HepG2 (cell line): ENCODE results near the gene TMUB1. TPM values are rescaled to one million over a fixed set of nuclear protein-coding genes. Genes with fewer than 3 reads are reported as not detected.

ENCODE experiments used
- AGO2 ChIP-seq: fragments of 200-400 bp; formaldehyde crosslinking; optimal IDR thresholded peaks from 2 replicates; pipeline ENCODE3; 2017; ENCODE audit warnings: mild to moderate bottlenecking, low read depth, low read length, moderate library complexity
- ATF1 ChIP-seq: IDR thresholded peaks from 2 replicates; pipeline ENCODE4 v1.6.1; 2016; ENCODE audit warnings: mild to moderate bottlenecking, control low read depth
- DMAP1 ChIP-seq: IDR thresholded peaks from 2 replicates; pipeline ENCODE4 v1.6.1; 2016
- MTF2 ChIP-seq: sonication (generic); formaldehyde crosslinking; IDR thresholded peaks from 2 replicates; pipeline ENCODE4 v1.5.0; 2020; ENCODE audit warnings: missing genetic modification reagents, borderline replicate concordance
- MYC ChIP-seq: sonication (generic); formaldehyde crosslinking; IDR thresholded peaks from 2 replicates; pipeline ENCODE4 v1.9.0; 2021; ENCODE audit warnings: missing genetic modification reagents, borderline replicate concordance
- NFE2 ChIP-seq: sonication (generic); formaldehyde crosslinking; IDR thresholded peaks from 2 replicates; pipeline ENCODE4 v1.4.0; 2020; ENCODE audit warnings: missing genetic modification reagents
- NR2C2 ChIP-seq: sonication (generic); formaldehyde crosslinking; IDR thresholded peaks from 2 replicates; pipeline ENCODE4 v1.4.0; 2020; ENCODE audit warnings: missing genetic modification reagents, mild to moderate bottlenecking, moderate library complexity, borderline replicate concordance
- PITX1 ChIP-seq: sonication (generic); formaldehyde crosslinking; IDR thresholded peaks from 2 replicates; pipeline ENCODE4 v1.5.1; 2020; ENCODE audit warnings: mild to moderate bottlenecking, missing genetic modification reagents
- REL ChIP-seq: sonication (generic); formaldehyde crosslinking; conservative IDR thresholded peaks from 2 replicates; pipeline ENCODE4 v1.8.0; 2022; ENCODE audit warnings: mild to moderate bottlenecking, missing genetic modification reagents, moderate library complexity
- TCF7L2 ChIP-seq: IDR thresholded peaks from 2 replicates; pipeline ENCODE4 v1.6.1; 2011; ENCODE audit warnings: mild to moderate bottlenecking, low read depth, low read length, moderate library complexity
- TEAD2 ChIP-seq: sonication (generic); formaldehyde crosslinking; IDR thresholded peaks from 2 replicates; pipeline ENCODE4 v1.9.0; 2021; ENCODE audit warnings: missing genetic modification reagents
- TRIM24 ChIP-seq: sonication (generic); formaldehyde crosslinking; IDR thresholded peaks from 2 replicates; pipeline ENCODE4 v1.8.0; 2022; ENCODE audit warnings: mild to moderate bottlenecking, missing genetic modification reagents
- ZBTB21 ChIP-seq: sonication (generic); formaldehyde crosslinking; IDR thresholded peaks from 2 replicates; pipeline ENCODE4 v1.4.0; 2020; ENCODE audit warnings: missing genetic modification reagents
- ZNF841 ChIP-seq: sonication (generic); formaldehyde crosslinking; IDR thresholded peaks from 2 replicates; pipeline ENCODE4 v1.8.1; 2023; ENCODE audit warnings: missing genetic modification reagents, borderline replicate concordance
- ZSCAN9 ChIP-seq: IDR thresholded peaks from 2 replicates; pipeline ENCODE4 v1.6.1; 2016; ENCODE audit warnings: borderline replicate concordance
- polyA plus RNA-seq, 8 experiments: library from polyadenylated mRNA; depleted of rRNA in 3 of 8; stranded (reverse) in 7 of 8; unstranded in 1 of 8; fragments of >200 nt; fragmentation: Illumina TruSeq in 4 of 8; extraction: Trizol in 4 of 8; gene quantifications; 2 replicates each; pipeline versions ENCODE4 v1.2.1 to v1.2.3, GENCODE V29; 2011 to 2016; ENCODE audit warnings: low read depth in 4 of 8, missing spikeins in 1 of 8, mixed read lengths in 1 of 8; ENCODE audit not compliant: insufficient read depth in 1 of 8
- total RNA-seq, 5 experiments: library from RNA; depleted of rRNA; stranded (reverse); fragments of >200 nt; fragmentation: Illumina TruSeq; extraction: Trizol; gene quantifications; 2 replicates each; pipeline ENCODE4 v1.2.3, GENCODE V29; 2016; ENCODE audit warnings: low read depth in 1 of 5
- TF ChIP-seq, protein P1 (sequence below): sonication (generic); formaldehyde crosslinking; IDR thresholded peaks from 2 replicates; pipeline ENCODE4 v1.8.1; 2022; ENCODE audit warnings: mild to moderate bottlenecking, missing genetic modification reagents
- TF ChIP-seq, protein P2 (sequence below): sonication (generic); formaldehyde crosslinking; IDR thresholded peaks from 2 replicates; pipeline ENCODE4 v1.4.0; 2020; ENCODE audit warnings: missing genetic modification reagents
- TF ChIP-seq, protein P3 (sequence below): sonication (generic); formaldehyde crosslinking; IDR thresholded peaks from 2 replicates; pipeline ENCODE4 v1.5.0; 2020; ENCODE audit warnings: missing genetic modification reagents
- TF ChIP-seq, protein P4 (sequence below): sonication (generic); formaldehyde crosslinking; IDR thresholded peaks from 2 replicates; pipeline ENCODE4 v1.8.0; 2023; ENCODE audit warnings: mild to moderate bottlenecking, missing genetic modification reagents
- TF ChIP-seq, protein P5 (sequence below): sonication (generic); formaldehyde crosslinking; IDR thresholded peaks from 2 replicates; pipeline ENCODE4 v1.5.1; 2020; ENCODE audit warnings: mild to moderate bottlenecking, missing genetic modification reagents, borderline replicate concordance
- TF ChIP-seq, protein P6 (sequence below): sonication (generic); formaldehyde crosslinking; IDR thresholded peaks from 2 replicates; pipeline ENCODE4 v1.4.0; 2020; ENCODE audit warnings: missing genetic modification reagents, low read depth, mild to moderate bottlenecking, borderline replicate concordance
- TF ChIP-seq, protein P7 (sequence below): sonication (generic); formaldehyde crosslinking; IDR thresholded peaks from 2 replicates; pipeline ENCODE4 v1.4.0; 2020; ENCODE audit warnings: missing genetic modification reagents

Gene TMUB1
- total and polyA plus RNA-seq, 2 of the 13 experiments (the other 11 are each of a cell fraction or from before 2014, with no cell fraction given), result 44.8 to 51.6 TPM

DNA sequence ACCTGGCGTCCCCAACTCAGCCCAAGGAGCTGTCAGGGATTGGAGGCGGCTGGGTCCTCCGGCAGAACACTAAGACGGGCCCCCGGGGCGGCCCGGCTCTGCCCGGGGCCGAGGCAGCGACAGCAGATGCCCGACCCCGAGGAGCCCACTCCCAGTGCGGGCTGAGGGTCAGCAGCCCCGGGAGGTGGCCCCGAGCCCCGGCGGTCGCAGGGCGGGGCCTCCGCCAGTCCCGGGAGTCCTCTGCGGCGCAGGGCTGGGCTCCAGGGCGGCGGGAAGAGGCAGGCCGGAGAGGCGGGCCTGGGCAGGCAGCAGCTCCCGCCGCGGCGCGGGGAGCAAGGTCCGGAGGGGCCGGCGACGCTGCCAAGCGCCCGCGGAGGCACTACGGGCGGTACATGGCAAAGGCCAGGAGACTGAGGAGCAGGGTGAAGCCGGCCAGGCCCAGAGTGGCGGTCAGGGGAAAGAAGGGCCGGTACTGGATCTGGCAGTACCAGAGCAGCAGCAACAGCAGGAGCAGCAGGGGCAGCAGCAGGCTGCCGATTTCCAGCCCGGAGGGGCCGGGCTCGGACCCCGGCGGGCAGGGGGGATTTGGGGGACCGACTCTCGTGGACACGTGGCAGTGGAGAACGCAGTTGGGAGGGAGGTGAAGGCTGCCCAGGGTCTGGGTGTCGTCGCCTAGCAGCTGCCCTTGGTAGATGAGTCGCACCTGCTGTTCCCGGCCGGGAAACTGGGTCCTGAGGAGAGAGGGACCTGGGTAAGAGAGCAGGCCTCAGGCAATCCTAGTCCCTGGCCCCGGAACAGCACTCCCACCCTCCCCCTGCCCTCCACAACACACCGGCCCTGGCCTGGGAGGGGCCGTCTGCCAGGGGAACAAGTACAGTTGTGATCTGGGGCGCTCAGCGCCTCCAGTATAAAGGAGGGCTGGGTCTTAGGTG lies 1.9 kb downstream of the TMUB1 start (continued):
- TF ChIP-seq, protein P1, sequence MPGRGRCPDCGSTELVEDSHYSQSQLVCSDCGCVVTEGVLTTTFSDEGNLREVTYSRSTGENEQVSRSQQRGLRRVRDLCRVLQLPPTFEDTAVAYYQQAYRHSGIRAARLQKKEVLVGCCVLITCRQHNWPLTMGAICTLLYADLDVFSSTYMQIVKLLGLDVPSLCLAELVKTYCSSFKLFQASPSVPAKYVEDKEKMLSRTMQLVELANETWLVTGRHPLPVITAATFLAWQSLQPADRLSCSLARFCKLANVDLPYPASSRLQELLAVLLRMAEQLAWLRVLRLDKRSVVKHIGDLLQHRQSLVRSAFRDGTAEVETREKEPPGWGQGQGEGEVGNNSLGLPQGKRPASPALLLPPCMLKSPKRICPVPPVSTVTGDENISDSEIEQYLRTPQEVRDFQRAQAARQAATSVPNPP (CRISPR knock-in tag), result no peak
- TF ChIP-seq ZBTB21 (CRISPR knock-in tag) (no peak), ZNF841 (0 out of 2 replicates have a peak, but pooled peaks have one; percentile 48), MYC (0 out of 2 replicates have a peak, but pooled peaks have one; percentile 8), TCF7L2 (no peak), REL (CRISPR knock-in tag) (0 out of 2 replicates have a peak, but pooled peaks have one; percentile 54), NR2C2 (peak; percentile 1; the same call in 1 of the 2 replicates), AGO2 (peak; percentile 84), ZSCAN9 (CRISPR knock-in tag) (peak; percentile 4; the same call in 1 of the 2 replicates), DMAP1 (CRISPR knock-in tag) (peak; percentile 27; the same call in 1 of the 2 replicates), ATF1 (CRISPR knock-in tag) (no peak), MTF2 (CRISPR knock-in tag) (0 out of 2 replicates have a peak, but pooled peaks have one; percentile 62), TEAD2 (no peak), PITX1 (no peak), NFE2 (no peak), TRIM24 (CRISPR knock-in tag) (no peak)
- TF ChIP-seq, protein P2, sequence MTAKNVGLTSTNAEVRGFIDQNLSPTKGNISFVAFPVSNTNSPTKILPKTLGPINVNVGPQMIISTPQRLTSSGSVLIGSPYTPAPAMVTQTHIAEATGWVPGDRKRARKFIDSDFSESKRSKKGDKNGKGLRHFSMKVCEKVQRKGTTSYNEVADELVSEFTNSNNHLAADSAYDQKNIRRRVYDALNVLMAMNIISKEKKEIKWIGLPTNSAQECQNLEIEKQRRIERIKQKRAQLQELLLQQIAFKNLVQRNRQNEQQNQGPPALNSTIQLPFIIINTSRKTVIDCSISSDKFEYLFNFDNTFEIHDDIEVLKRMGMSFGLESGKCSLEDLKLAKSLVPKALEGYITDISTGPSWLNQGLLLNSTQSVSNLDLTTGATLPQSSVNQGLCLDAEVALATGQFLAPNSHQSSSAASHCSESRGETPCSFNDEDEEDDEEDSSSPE (CRISPR knock-in tag), result 0 out of 2 replicates have a peak, but pooled peaks have one; percentile 7
- TF ChIP-seq, protein P3, sequence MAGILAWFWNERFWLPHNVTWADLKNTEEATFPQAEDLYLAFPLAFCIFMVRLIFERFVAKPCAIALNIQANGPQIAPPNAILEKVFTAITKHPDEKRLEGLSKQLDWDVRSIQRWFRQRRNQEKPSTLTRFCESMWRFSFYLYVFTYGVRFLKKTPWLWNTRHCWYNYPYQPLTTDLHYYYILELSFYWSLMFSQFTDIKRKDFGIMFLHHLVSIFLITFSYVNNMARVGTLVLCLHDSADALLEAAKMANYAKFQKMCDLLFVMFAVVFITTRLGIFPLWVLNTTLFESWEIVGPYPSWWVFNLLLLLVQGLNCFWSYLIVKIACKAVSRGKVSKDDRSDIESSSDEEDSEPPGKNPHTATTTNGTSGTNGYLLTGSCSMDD (CRISPR knock-in tag), result no peak
- TF ChIP-seq, protein P4, sequence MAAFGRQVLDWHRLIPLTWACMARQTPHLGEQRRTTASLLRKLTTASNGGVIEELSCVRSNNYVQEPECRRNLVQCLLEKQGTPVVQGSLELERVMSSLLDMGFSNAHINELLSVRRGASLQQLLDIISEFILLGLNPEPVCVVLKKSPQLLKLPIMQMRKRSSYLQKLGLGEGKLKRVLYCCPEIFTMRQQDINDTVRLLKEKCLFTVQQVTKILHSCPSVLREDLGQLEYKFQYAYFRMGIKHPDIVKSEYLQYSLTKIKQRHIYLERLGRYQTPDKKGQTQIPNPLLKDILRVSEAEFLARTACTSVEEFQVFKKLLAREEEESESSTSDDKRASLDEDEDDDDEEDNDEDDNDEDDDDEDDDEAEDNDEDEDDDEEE (CRISPR knock-in tag), result 0 out of 2 replicates have a peak, but pooled peaks have one; percentile 49
- TF ChIP-seq, protein P5, sequence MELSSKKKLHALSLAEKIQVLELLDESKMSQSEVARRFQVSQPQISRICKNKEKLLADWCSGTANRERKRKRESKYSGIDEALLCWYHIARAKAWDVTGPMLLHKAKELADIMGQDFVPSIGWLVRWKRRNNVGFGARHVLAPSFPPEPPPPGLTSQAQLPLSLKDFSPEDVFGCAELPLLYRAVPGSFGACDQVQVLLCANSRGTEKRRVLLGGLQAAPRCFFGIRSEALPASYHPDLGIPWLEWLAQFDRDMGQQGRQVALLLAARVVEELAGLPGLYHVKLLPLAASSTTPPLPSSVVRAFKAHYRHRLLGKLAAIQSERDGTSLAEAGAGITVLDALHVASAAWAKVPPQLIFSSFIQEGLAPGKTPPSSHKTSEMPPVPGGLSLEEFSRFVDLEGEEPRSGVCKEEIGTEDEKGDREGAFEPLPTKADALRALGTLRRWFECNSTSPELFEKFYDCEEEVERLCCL (CRISPR knock-in tag), result no peak
- TF ChIP-seq, protein P6, sequence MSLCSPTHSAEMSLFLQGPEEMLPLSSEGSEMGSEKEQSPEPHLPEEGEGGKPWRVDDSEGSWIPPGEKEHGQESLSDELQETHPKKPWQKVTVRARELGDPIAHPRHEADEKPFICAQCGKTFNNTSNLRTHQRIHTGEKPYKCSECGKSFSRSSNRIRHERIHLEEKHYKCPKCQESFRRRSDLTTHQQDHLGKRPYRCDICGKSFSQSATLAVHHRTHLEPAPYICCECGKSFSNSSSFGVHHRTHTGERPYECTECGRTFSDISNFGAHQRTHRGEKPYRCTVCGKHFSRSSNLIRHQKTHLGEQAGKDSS (CRISPR knock-in tag), result 0 out of 2 replicates have a peak, but pooled peaks have one; percentile 21
- TF ChIP-seq, protein P7, sequence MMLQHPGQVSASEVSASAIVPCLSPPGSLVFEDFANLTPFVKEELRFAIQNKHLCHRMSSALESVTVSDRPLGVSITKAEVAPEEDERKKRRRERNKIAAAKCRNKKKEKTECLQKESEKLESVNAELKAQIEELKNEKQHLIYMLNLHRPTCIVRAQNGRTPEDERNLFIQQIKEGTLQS (CRISPR knock-in tag), result no peak
